IMR-90 (cell line): Measurements from ENCODE around the gene COL4A5. TPM values are rescaled to one million over a fixed set of nuclear protein-coding genes. Genes with fewer than 3 reads are reported as not detected.

Source experiments
- ATAC-seq: fragments of 200-7000 bp; cut with Tn5 transposase; 2 replicates; pipeline ENCODE4 v1.9.1; 2020; ENCODE audit warnings: low read depth, mild to moderate bottlenecking, moderate library complexity
- BruUV-seq: library from RNA; stranded (reverse); fragments of 400-500 nt; replicated peaks from 2 replicates; lab custom pipeline; 2021; lab: Mats Ljungman, UMichigan
- CTCF ChIA-PET: fragments of 300-600 bp; formaldehyde crosslinking; extraction: SDS; loops from one replicate; lab custom pipeline; 2021; ENCODE audit warnings: antibody characterized with exemption; lab: Yijun Ruan, JAX
- POLR2A ChIA-PET: fragments of 300-600 bp; sonication (Branson Sonifier 250); formaldehyde crosslinking; loops from one replicate; lab custom pipeline; 2022; ENCODE audit warnings: antibody characterized with exemption; ENCODE audit not compliant: unreplicated experiment; lab: Charles Lee
- DNase-seq: peaks from one replicate; pipeline ENCODE4 v3.0.0; 2013
- H2AFZ ChIP-seq: replicated peaks from 2 replicates; pipeline ENCODE3; 2013; ENCODE audit warnings: low read length, mild to moderate bottlenecking; ENCODE audit not compliant: poor library complexity
- H2AK5ac ChIP-seq: 2 replicates; pipeline ENCODE4 v1.6.1; 2013; ENCODE audit warnings: low read depth, low read length, inconsistent platforms
- H2AK9ac ChIP-seq: replicated peaks from 2 replicates; pipeline ENCODE3; 2013; ENCODE audit warnings: mild to moderate bottlenecking, low read depth, low read length, moderate library complexity; ENCODE audit not compliant: poor library complexity
- H2BK120ac ChIP-seq: 2 replicates; pipeline ENCODE4 v1.6.1; 2013; ENCODE audit warnings: low read depth, low read length, inconsistent platforms
- H2BK15ac ChIP-seq: 3 replicates; pipeline ENCODE4 v1.6.1; 2013; ENCODE audit warnings: low read depth, low read length, inconsistent platforms
- H2BK20ac ChIP-seq: 2 replicates; pipeline ENCODE4 v1.6.1; 2013; ENCODE audit warnings: low read depth, mild to moderate bottlenecking, inconsistent platforms, low read length, moderate library complexity
- H2BK5ac ChIP-seq: 2 replicates; pipeline ENCODE4 v1.6.1; 2013; ENCODE audit warnings: mild to moderate bottlenecking, low read depth, low read length, inconsistent platforms; ENCODE audit not compliant: poor library complexity, severe bottlenecking
- H3K14ac ChIP-seq: replicated peaks from 2 replicates; pipeline ENCODE4 v1.6.1; 2013; ENCODE audit warnings: low read depth, low read length, inconsistent platforms
- H3K18ac ChIP-seq: 2 replicates; pipeline ENCODE4 v1.6.1; 2013; ENCODE audit warnings: low read depth, low read length, control low read depth
- H3K23ac ChIP-seq: 2 replicates; pipeline ENCODE4 v1.6.1; 2013; ENCODE audit warnings: low read depth, low read length, inconsistent platforms
- H3K27ac ChIP-seq: 2 replicates; pipeline ENCODE4 v1.5.1; 2013; ENCODE audit warnings: mild to moderate bottlenecking, control low read depth, low read length; ENCODE audit not compliant: insufficient read depth
- H3K27me3 ChIP-seq: 2 replicates; pipeline ENCODE4 v1.6.1; 2013; ENCODE audit warnings: low read length; ENCODE audit not compliant: control insufficient read depth, insufficient read depth
- H3K36me3 ChIP-seq: 2 replicates; pipeline ENCODE4 v1.6.1; 2013; ENCODE audit warnings: low read length, mixed read lengths; ENCODE audit not compliant: control insufficient read depth, insufficient read depth
- H3K4ac ChIP-seq: 2 replicates; pipeline ENCODE4 v1.6.1; 2013; ENCODE audit warnings: low read depth, low read length, inconsistent platforms
- H3K4me1 ChIP-seq: 2 replicates; pipeline ENCODE4 v1.6.1; 2013; ENCODE audit warnings: low read length, mixed read lengths; ENCODE audit not compliant: control insufficient read depth, insufficient read depth
- H3K4me2 ChIP-seq: 2 replicates; pipeline ENCODE4 v1.6.1; 2013; ENCODE audit warnings: low read depth, mild to moderate bottlenecking, control low read depth, low read length, moderate library complexity
- H3K4me3 ChIP-seq: 2 replicates; pipeline ENCODE4 v1.5.1; 2013; ENCODE audit warnings: low read depth, mild to moderate bottlenecking, control low read depth, low read length, moderate library complexity; ENCODE audit not compliant: insufficient read depth
- H3K56ac ChIP-seq: 2 replicates; pipeline ENCODE4 v1.6.1; 2013; ENCODE audit warnings: low read length, inconsistent platforms; ENCODE audit not compliant: insufficient read depth; ENCODE audit errors: extremely low read depth
- H3K79me1 ChIP-seq, 2 experiments: 2 replicates each; pipeline ENCODE4 v1.6.1; 2013; ENCODE audit warnings: low read length in 2 of 2, inconsistent platforms in 1 of 2, low read depth in 1 of 2
- H3K9ac ChIP-seq: 2 replicates; pipeline ENCODE4 v1.6.1; 2013; ENCODE audit warnings: low read depth, low read length, control low read depth
- H3K9me1 ChIP-seq: 2 replicates; pipeline ENCODE4 v1.6.1; 2013; ENCODE audit warnings: low read length, inconsistent platforms; ENCODE audit not compliant: insufficient read depth
- H3K9me3 ChIP-seq: 2 replicates; pipeline ENCODE4 v1.6.1; 2013; ENCODE audit warnings: low read length; ENCODE audit not compliant: control insufficient read depth, insufficient read depth
- H4K20me1 ChIP-seq: 2 replicates; pipeline ENCODE4 v1.6.1; 2013; ENCODE audit warnings: low read length, inconsistent platforms; ENCODE audit not compliant: insufficient read depth
- H4K5ac ChIP-seq: 2 replicates; pipeline ENCODE4 v1.6.1; 2013; ENCODE audit warnings: mild to moderate bottlenecking, low read depth, low read length, control low read depth
- H4K8ac ChIP-seq, 2 experiments: 2 replicates each; pipeline ENCODE4 v1.6.1; 2013; ENCODE audit warnings: low read depth in 2 of 2, low read length in 2 of 2, control low read depth in 1 of 2, inconsistent platforms in 1 of 2
- H4K91ac ChIP-seq: 2 replicates; pipeline ENCODE4 v1.6.1; 2013; ENCODE audit warnings: low read depth, low read length, inconsistent platforms; ENCODE audit not compliant: insufficient read depth
- CTCF ChIP-seq: conservative IDR thresholded peaks from 2 replicates; pipeline ENCODE4 v1.5.1; 2012; ENCODE audit warnings: mild to moderate bottlenecking, low read depth, low read length, improper control_type of control experiment
- NFE2L2 ChIP-seq: fragments of 150-350 bp; IDR thresholded peaks from 2 replicates; pipeline ENCODE4 v1.6.1; 2016; ENCODE audit warnings: low read depth, mild to moderate bottlenecking, low read length
- RAD21 ChIP-seq: IDR thresholded peaks from 2 replicates; pipeline ENCODE4 v1.6.1; 2012; ENCODE audit warnings: low read length, improper control_type of control experiment
- RFX5 ChIP-seq: IDR thresholded peaks from 2 replicates; pipeline ENCODE4 v1.8.0; 2012; ENCODE audit warnings: low read depth, mild to moderate bottlenecking, low read length, moderate library complexity
- SMC3 ChIP-seq: fragments of 150-350 bp; IDR thresholded peaks from 2 replicates; pipeline ENCODE4 v1.6.1; 2016; ENCODE audit warnings: low read depth, mild to moderate bottlenecking, antibody characterized with exemption, low read length, moderate library complexity
- WGBS, 2 experiments: methylation state at CpG; one replicate each; pipeline versions ENCODE4 v1.1.5 to v1.1.7; 2013; ENCODE audit warnings: missing lambda C conversion rate in 2 of 2; ENCODE audit not compliant: insufficient read length in 1 of 2; ENCODE audit errors: extremely low coverage in 2 of 2; 5-methylcytosine and 5-hydroxymethylcytosine counted together
- dilution Hi-C: fragments of 300-500 bp; cut with HindIII; formaldehyde crosslinking; loops from one replicate; pipeline ENCODE4 v1.14.3; 2018; ENCODE audit warnings: low sequenced_read_pairs; ENCODE audit not compliant: unreplicated experiment
- in situ Hi-C: fragments of 300-500 bp; cut with MboI; formaldehyde crosslinking; loops from 3 replicates; pipeline ENCODE4 v1.14.3; 2019; ENCODE audit warnings: low sequenced_read_pairs, inconsistent platforms, mixed read lengths
- intact Hi-C: fragments of 100-400 bp; cut with micrococcal nuclease; formaldehyde crosslinking; loops from 2 replicates; pipeline ENCODE4 v1.10.0; 2022
- polyA plus RNA-seq, 3 experiments: library from polyadenylated mRNA; depleted of rRNA; stranded (reverse); fragments of >200 nt; gene quantifications; 2 replicates each; pipeline ENCODE4 v1.2.3, GENCODE V29; 2012; ENCODE audit warnings: low replicate concordance in 1 of 3
- total RNA-seq: library from RNA; depleted of rRNA; stranded (reverse); fragments of >200 nt; gene quantifications from 2 replicates; pipeline ENCODE4 v1.2.3, GENCODE V29; 2012

Gene COL4A5
- total and polyA plus RNA-seq, 2 of the 4 experiments (the other 2 are of a cell fraction), result 16.3 to 26.6 TPM

- ATAC-seq, result peak; percentile 83
Measured at GRCh38 chrX:108537005-108537404, 97.4 kb downstream of the COL4A5 start.

More at GRCh38 chrX:108537005-108537404, 97.4 kb downstream of the COL4A5 start:
- TF ChIP-seq CTCF, result peak; percentile 67
- peak; percentile 72 for TF ChIP-seq RAD21
- no peak for TF ChIP-seq RFX5
- TF ChIP-seq SMC3, result peak; percentile 67
- TF ChIP-seq NFE2L2, result no peak
- H3K36me3 ChIP-seq, result peaks cover 1% of the 10 kb centered on the region; the same call in 1 of the 2 replicates
- no peak overlapping the region for H3K9ac ChIP-seq
- no peak overlapping the region for H3K23ac ChIP-seq
- H2BK15ac ChIP-seq, result no peak overlapping the region
- no peak overlapping the region for H4K5ac ChIP-seq
- no peaks in the 10 kb centered on the region for H3K9me3 ChIP-seq
- H3K4ac ChIP-seq, result no peak overlapping the region
- intact Hi-C loops, result loop anchor here (1.0 to 5.0 kb wide), 4 partner anchors 95 to 338 kb away; no protein-coding TSS in a partner anchor
- POLR2A ChIA-PET, result no interaction called here
- H3K4me1 ChIP-seq, result no peaks in the 10 kb centered on the region
- no CpG with 5 or more reads among the region's 2 CpGs for WGBS, 2 experiments
- no peak overlapping the region for H3K4me2 ChIP-seq
- H3K79me1 ChIP-seq, result no peaks in the 10 kb centered on the region
- no TSS peak for BruUV-seq
- in situ Hi-C loops, result no loop called here
- no peaks in the 10 kb centered on the region for H3K27me3 ChIP-seq
- H3K27ac ChIP-seq, result no peak overlapping the region
- no peak overlapping the region for H2AFZ ChIP-seq
- H4K8ac ChIP-seq, result no peak overlapping the region
- H2BK120ac ChIP-seq, result no peak overlapping the region
- no peak overlapping the region for H4K91ac ChIP-seq
- H2BK5ac ChIP-seq, result no peak overlapping the region
- no peaks in the 10 kb centered on the region for H4K20me1 ChIP-seq
- dilution Hi-C loops, result no loop called here
- H2AK5ac ChIP-seq, result no peak overlapping the region
- CTCF ChIA-PET, result interaction anchor here (0.6 to 1.5 kb wide), 4 partner anchors 233 to 377 kb away, joined by 3 to 4 read pairs (median 4); no protein-coding TSS in a partner anchor
- DNase-seq, result peak; percentile 38
- H3K18ac ChIP-seq, result no peak overlapping the region
- no peak overlapping the region for H3K56ac ChIP-seq
- H3K9me1 ChIP-seq, result no peaks in the 10 kb centered on the region
- no peak overlapping the region for H3K4me3 ChIP-seq
- no peak overlapping the region for H2BK20ac ChIP-seq
- no peak overlapping the region for H3K14ac ChIP-seq
- H2AK9ac ChIP-seq, result no peak overlapping the region
